GM23338 (cell line): ENCODE results near the gene STIM2. TPM values are rescaled to one million over a fixed set of nuclear protein-coding genes. Genes with fewer than 3 reads are reported as not detected.

ENCODE experiments used
- ATAC-seq: fragments of 200-7000 bp; cut with Tn5 transposase; 3 replicates; pipeline ENCODE4 v1.9.1; 2020
- DNase-seq: peaks from one replicate; pipeline ENCODE4 v3.0.0-alpha.2; 2015; ENCODE audit warnings: low spot score
- H2AFZ ChIP-seq: fragments of 200-600 bp; sonication (generic); 2 replicates; pipeline ENCODE4 v1.8.0; 2016; ENCODE audit warnings: antibody characterized with exemption, mild to moderate bottlenecking, moderate library complexity
- H3F3A ChIP-seq: fragments of 200-600 bp; sonication (generic); replicated peaks from 2 replicates; pipeline ENCODE4 v1.8.0; 2017; ENCODE audit warnings: antibody characterized with exemption, mixed run types, low read depth
- H3K27ac ChIP-seq: fragments of 200-600 bp; sonication (generic); 2 replicates; pipeline ENCODE4 v1.6.1; 2016; ENCODE audit warnings: low read depth
- H3K27me3 ChIP-seq: fragments of 200-600 bp; sonication (generic); 2 replicates; pipeline ENCODE4 v1.8.0; 2016; ENCODE audit warnings: mild to moderate bottlenecking, mixed run types, moderate library complexity; ENCODE audit not compliant: insufficient read depth
- H3K36me3 ChIP-seq: fragments of 200-600 bp; sonication (generic); 2 replicates; pipeline ENCODE4 v1.8.0; 2016; ENCODE audit warnings: mild to moderate bottlenecking; ENCODE audit not compliant: insufficient read depth
- H3K4me1 ChIP-seq: fragments of 200-600 bp; sonication (generic); 2 replicates; pipeline ENCODE4 v1.8.0; 2016; ENCODE audit warnings: mild to moderate bottlenecking, moderate library complexity; ENCODE audit not compliant: insufficient read depth
- H3K4me2 ChIP-seq: fragments of 200-600 bp; sonication (generic); 2 replicates; pipeline ENCODE4 v1.7.1; 2017; ENCODE audit warnings: mixed run types
- H3K4me3 ChIP-seq: fragments of 200-600 bp; sonication (generic); 2 replicates; pipeline ENCODE4 v1.6.1; 2016; ENCODE audit warnings: mixed run types
- H3K79me2 ChIP-seq: fragments of 200-600 bp; sonication (generic); replicated peaks from 2 replicates; pipeline ENCODE4 v1.8.0; 2017; ENCODE audit warnings: mild to moderate bottlenecking; ENCODE audit not compliant: insufficient read depth
- H3K9me2 ChIP-seq: fragments of 200-600 bp; sonication (generic); 2 replicates; pipeline ENCODE4 v1.8.0; 2017; ENCODE audit not compliant: insufficient read depth
- H4K20me1 ChIP-seq: fragments of 200-600 bp; sonication (generic); replicated peaks from 2 replicates; pipeline ENCODE4 v1.8.0; 2017; ENCODE audit warnings: mild to moderate bottlenecking; ENCODE audit not compliant: insufficient read depth
- H3K27ac Mint-ChIP-seq: 2 replicates; pipeline ENCODE4 v1.8.0; 2020; ENCODE audit warnings: inconsistent platforms, mild to moderate bottlenecking, moderate library complexity, mixed read lengths
- H3K27me3 Mint-ChIP-seq: 3 replicates; pipeline ENCODE4 v1.8.0; 2022; ENCODE audit warnings: low read depth, mild to moderate bottlenecking, moderate library complexity, mixed read lengths, inconsistent platforms; ENCODE audit not compliant: insufficient read depth, poor library complexity
- H3K36me3 Mint-ChIP-seq: 3 replicates; pipeline ENCODE4 v1.8.0; 2021; ENCODE audit warnings: low read depth, mild to moderate bottlenecking, inconsistent platforms, moderate library complexity, mixed read lengths
- H3K4me1 Mint-ChIP-seq: 3 replicates; pipeline ENCODE4 v1.8.0; 2020; ENCODE audit warnings: mild to moderate bottlenecking, inconsistent platforms, mixed read lengths
- H3K4me3 Mint-ChIP-seq: 3 replicates; pipeline ENCODE4 v1.8.0; 2021; ENCODE audit warnings: moderate library complexity, mild to moderate bottlenecking, inconsistent platforms, mixed read lengths
- H3K9me3 Mint-ChIP-seq: 3 replicates; pipeline ENCODE4 v1.8.0; 2020; ENCODE audit warnings: moderate library complexity, mild to moderate bottlenecking, inconsistent platforms, mixed read lengths
- CTCF ChIP-seq, 2 experiments: fragments of 200-600 bp in 1 of 2; sonication (generic) in 1 of 2; conservative IDR thresholded peaks; 2 replicates each; pipeline versions ENCODE4 v1.5.1 to v1.6.1; 2016 to 2017; ENCODE audit warnings: antibody characterized with exemption in 2 of 2, low read depth in 2 of 2, mild to moderate bottlenecking in 2 of 2, moderate library complexity in 1 of 2
- JUNB ChIP-seq: IDR thresholded peaks from one replicate; pipeline ENCODE4 v1.6.1; 2016; ENCODE audit warnings: antibody characterized with exemption; ENCODE audit not compliant: unreplicated experiment
- NANOG ChIP-seq: IDR thresholded peaks from 2 replicates; pipeline ENCODE4 v1.6.1; 2016; ENCODE audit warnings: antibody characterized with exemption, borderline replicate concordance
- STAT1 ChIP-seq: IDR thresholded peaks from one replicate; pipeline ENCODE4 v1.6.1; 2016; ENCODE audit warnings: antibody characterized with exemption; ENCODE audit not compliant: unreplicated experiment
- ZNF331 ChIP-seq: fragments of 250-450 bp; sonication (Bioruptor Pico); IDR thresholded peaks from 2 replicates; pipeline ENCODE4 v1.5.0; 2020; ENCODE audit warnings: low read depth, mild to moderate bottlenecking, moderate library complexity
- ZNF462 ChIP-seq: fragments of 250-450 bp; sonication (Bioruptor Pico); IDR thresholded peaks from 2 replicates; pipeline ENCODE4 v1.5.0; 2020; ENCODE audit warnings: mild to moderate bottlenecking, moderate library complexity
- polyA plus RNA-seq: library from polyadenylated mRNA; unstranded; fragments of >200 nt; fragmentation: Nextera tagmentation; extraction: Ambion mirVana; gene quantifications from 2 replicates; pipeline ENCODE4 v1.2.1, GENCODE V29; 2016
- total RNA-seq: library from RNA; depleted of rRNA; stranded (reverse); fragments of >200 nt; shearing (Covaris generic); gene quantifications from 2 replicates; pipeline ENCODE4 v1.2.3, GENCODE V29; 2014

The STIM2 gene
- total and polyA plus RNA-seq, 2 experiments from 2014 or later, result 13.1 to 17.8 TPM

DNA sequence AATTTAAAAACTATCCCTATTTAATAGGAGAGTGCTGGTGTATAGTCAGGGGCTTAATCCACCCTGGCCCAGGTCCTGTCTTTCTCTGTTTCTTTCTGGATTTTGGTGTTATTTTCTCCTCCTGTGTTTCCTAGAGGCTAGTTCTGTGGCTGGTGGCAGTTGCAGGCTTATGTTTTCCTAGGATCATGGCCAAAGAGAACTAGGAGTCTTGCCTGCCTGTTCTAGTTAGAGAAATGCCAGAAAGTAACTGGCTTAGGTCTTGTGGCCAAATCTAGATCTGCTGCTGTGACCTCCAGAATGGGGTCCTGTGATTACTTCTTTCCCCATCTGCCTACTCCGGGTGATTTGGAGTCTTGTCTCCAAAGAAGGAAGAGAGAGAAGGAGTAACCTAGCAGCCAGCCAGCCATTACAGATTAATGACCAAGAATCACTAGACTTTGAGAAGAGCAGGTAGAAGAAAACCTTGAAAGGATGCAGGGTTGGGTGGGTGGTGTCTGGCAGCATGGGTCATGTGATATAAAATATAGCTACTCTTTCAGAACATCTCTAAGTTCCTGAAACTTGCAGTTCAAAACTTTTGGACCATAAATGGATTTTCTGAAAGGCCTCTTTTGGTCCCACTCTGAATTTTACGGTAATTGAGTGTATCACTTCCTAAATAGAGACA is 117.9 kb downstream of the STIM2 start (continued):
- TF ChIP-seq ZNF462 (CRISPR knock-in tag) (no peak), JUNB (no peak), NANOG (no peak), ZNF331 (CRISPR knock-in tag) (no peak), CTCF (conservative IDR thresholded peaks at IDR 0.05; ENCODE audit: low read depth in 2 of 2) (no peak)

DNA sequence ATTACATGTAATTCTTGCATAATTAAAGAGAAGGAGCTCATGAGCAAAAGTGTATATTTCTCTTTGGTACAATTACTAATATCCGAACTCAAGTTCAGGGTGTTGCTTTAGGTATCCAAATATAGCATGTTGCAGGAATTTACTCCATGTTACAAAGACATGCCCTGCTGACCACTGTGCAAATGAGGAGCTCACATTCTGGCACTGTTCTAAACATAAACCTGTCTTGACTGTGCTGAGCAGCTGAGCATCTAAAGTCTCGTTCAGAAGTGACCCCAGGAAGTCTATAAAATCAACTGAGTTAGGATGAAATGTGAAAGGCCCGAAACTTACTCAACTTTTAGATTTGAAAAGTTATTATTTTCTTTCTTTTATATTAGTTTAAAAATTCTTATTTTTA is 124.3 kb downstream of the STIM2 start:
- Histone ChIP-seq H3K4me2 (no peak overlapping the region), H3K36me3 (no peaks in the 10 kb centered on the region), H3K79me2 (no peaks in the 10 kb centered on the region), H3F3A (no peaks in the 10 kb centered on the region), H3K4me1 (peaks cover 6% of the 10 kb centered on the region; the same call in 1 of the 2 replicates), H3K4me3 (no peak overlapping the region), H2AFZ (no peak overlapping the region), H4K20me1 (no peaks in the 10 kb centered on the region), H3K27ac (no peak overlapping the region), H3K9me2 (no peaks in the 10 kb centered on the region), H3K27me3 (no peaks in the 10 kb centered on the region)
- DNase-seq (no peak), ATAC-seq (no peak)
- Mint-ChIP-seq H3K27me3 (no peaks in the 10 kb centered on the region), H3K27ac (no peak overlapping the region), H3K4me3 (no peak overlapping the region), H3K9me3 (no peaks in the 10 kb centered on the region; the same call in 2 of the 3 replicates), H3K4me1 (peaks cover 7% of the 10 kb centered on the region), H3K36me3 (no peaks in the 10 kb centered on the region)
- no peak for TF ChIP-seq ZNF462 (CRISPR knock-in tag)
- no peak for TF ChIP-seq STAT1
